Measurements from ENCODE around the gene SPATS2.
A peak's percentile ranks its signal among the peaks of the same experiment; 100 is the strongest.

SPATS2 gene

DNA sequence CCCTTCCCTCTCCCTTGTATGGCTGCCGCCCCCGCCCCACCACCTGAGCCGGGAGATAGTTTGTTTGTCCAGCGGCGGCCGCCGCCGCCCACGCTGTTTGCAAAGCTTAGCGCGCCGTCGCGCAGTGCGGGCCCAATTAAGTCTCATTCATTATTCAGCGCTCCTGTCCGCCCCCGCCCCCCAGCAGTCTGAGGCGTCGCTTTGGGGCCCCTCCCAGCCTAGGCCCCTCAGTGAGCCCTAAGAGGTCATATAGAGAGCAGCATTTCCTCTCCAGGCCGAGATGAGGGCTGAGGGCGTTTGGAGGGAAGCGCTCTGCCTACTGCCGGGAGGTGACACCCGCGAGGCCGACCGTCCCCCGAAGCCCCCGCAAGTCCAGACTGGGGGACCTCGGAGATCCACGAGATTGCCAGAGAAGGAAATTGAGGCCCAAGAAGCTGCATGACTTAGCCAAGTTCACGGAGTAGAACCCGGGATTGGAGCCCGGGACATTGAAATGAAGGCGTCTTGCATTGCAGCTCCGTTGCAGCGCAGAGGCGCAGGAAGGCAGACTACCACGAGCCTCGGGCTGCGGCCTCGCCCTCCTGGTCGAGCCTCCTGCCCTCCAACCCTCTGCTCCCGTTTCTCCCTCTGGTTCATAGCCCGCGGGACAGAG, 20.5 kb upstream of the SPATS2 start, which contains the start of gene DNAJC22 (continued):
- TF ChIP-seq ZNF560 (tag by site-specific recombination; IDR thresholded peaks at IDR 0.05; ENCODE audit: borderline replicate concordance): no peak
- TF ChIP-seq ZNF561 (tag by site-specific recombination; IDR thresholded peaks at IDR 0.05; ENCODE audit: borderline replicate concordance): no peak
- TF ChIP-seq ZNF610 (tag by site-specific recombination; IDR thresholded peaks at IDR 0.05; ENCODE audit: borderline replicate concordance): no peak
- no peak for TF ChIP-seq ZNF670 (tag by site-specific recombination; IDR thresholded peaks at IDR 0.05; ENCODE audit: low read depth)
- TF ChIP-seq ZNF785 (tag by site-specific recombination; IDR thresholded peaks at IDR 0.05): no peak
- no peak for TF ChIP-seq ZNF23 (tag by site-specific recombination; IDR thresholded peaks at IDR 0.05; ENCODE audit: borderline replicate concordance)
- TF ChIP-seq HOXC10 (CRISPR knock-in tag; IDR thresholded peaks at IDR 0.05): no peak
- TF ChIP-seq, protein P1, sequence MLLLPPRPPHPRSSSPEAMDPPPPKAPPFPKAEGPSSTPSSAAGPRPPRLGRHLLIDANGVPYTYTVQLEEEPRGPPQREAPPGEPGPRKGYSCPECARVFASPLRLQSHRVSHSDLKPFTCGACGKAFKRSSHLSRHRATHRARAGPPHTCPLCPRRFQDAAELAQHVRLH (tag by site-specific recombination; IDR thresholded peaks at IDR 0.05): no peak
- TF ChIP-seq ZNF548 (tag by site-specific recombination; IDR thresholded peaks at IDR 0.05): no peak
- TF ChIP-seq AEBP2 (tag by site-specific recombination; IDR thresholded peaks at IDR 0.05; ENCODE audit: borderline replicate concordance): no peak
- no peak for TF ChIP-seq ZNF426 (tag by site-specific recombination; IDR thresholded peaks at IDR 0.05)
- no peak for TF ChIP-seq ZNF707 (tag by site-specific recombination; IDR thresholded peaks at IDR 0.05)
- no peak for TF ChIP-seq ZNF501 (tag by site-specific recombination; IDR thresholded peaks at IDR 0.05)
- TF ChIP-seq ZNF16 (tag by site-specific recombination; IDR thresholded peaks at IDR 0.05; ENCODE audit: low read depth): no peak
- TF ChIP-seq ZNF221 (tag by site-specific recombination; IDR thresholded peaks at IDR 0.05; ENCODE audit: borderline replicate concordance): no peak
- TF ChIP-seq ZBTB8A (tag by site-specific recombination; IDR thresholded peaks at IDR 0.05): peak; percentile 88
- TF ChIP-seq ZNF211 (tag by site-specific recombination; IDR thresholded peaks at IDR 0.05; ENCODE audit: low read depth): no peak
- no peak for TF ChIP-seq ZNF341 (tag by site-specific recombination; IDR thresholded peaks at IDR 0.05; ENCODE audit: low read depth)
- TF ChIP-seq, protein P2, sequence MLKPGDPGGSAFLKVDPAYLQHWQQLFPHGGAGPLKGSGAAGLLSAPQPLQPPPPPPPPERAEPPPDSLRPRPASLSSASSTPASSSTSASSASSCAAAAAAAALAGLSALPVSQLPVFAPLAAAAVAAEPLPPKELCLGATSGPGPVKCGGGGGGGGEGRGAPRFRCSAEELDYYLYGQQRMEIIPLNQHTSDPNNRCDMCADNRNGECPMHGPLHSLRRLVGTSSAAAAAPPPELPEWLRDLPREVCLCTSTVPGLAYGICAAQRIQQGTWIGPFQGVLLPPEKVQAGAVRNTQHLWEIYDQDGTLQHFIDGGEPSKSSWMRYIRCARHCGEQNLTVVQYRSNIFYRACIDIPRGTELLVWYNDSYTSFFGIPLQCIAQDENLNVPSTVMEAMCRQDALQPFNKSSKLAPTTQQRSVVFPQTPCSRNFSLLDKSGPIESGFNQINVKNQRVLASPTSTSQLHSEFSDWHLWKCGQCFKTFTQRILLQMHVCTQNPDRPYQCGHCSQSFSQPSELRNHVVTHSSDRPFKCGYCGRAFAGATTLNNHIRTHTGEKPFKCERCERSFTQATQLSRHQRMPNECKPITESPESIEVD (tag by site-specific recombination; IDR thresholded peaks at IDR 0.05): no peak
- TF ChIP-seq ZFHX2 (tag by site-specific recombination; conservative IDR thresholded peaks at IDR 0.05): peak; percentile 96
- TF ChIP-seq, protein P3, sequence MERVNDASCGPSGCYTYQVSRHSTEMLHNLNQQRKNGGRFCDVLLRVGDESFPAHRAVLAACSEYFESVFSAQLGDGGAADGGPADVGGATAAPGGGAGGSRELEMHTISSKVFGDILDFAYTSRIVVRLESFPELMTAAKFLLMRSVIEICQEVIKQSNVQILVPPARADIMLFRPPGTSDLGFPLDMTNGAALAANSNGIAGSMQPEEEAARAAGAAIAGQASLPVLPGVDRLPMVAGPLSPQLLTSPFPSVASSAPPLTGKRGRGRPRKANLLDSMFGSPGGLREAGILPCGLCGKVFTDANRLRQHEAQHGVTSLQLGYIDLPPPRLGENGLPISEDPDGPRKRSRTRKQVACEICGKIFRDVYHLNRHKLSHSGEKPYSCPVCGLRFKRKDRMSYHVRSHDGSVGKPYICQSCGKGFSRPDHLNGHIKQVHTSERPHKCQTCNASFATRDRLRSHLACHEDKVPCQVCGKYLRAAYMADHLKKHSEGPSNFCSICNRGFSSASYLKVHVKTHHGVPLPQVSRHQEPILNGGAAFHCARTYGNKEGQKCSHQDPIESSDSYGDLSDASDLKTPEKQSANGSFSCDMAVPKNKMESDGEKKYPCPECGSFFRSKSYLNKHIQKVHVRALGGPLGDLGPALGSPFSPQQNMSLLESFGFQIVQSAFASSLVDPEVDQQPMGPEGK (tag by site-specific recombination; IDR thresholded peaks at IDR 0.05): peak; percentile 38
- no peak for TF ChIP-seq KLF16 (tag by site-specific recombination; IDR thresholded peaks at IDR 0.05)
- 0 out of 2 replicates have a peak, but pooled peaks have one; percentile 9 for TF ChIP-seq KLF10 (tag by site-specific recombination; IDR thresholded peaks at IDR 0.05)
- no peak for TF ChIP-seq TCF7L2 (IDR thresholded peaks at IDR 0.05; ENCODE audit: borderline replicate concordance, low read depth, low read length)
- TF ChIP-seq ZNF138 (tag by site-specific recombination; IDR thresholded peaks at IDR 0.05; ENCODE audit: borderline replicate concordance): no peak
- TF ChIP-seq ZBTB11 (tag by site-specific recombination; conservative IDR thresholded peaks at IDR 0.05; ENCODE audit: low read depth): no peak
- peak; percentile 56; the same call in 1 of the 2 replicates for TF ChIP-seq OSR2 (tag by site-specific recombination; IDR thresholded peaks at IDR 0.05)
- no peak for TF ChIP-seq ZNF76 (tag by site-specific recombination; IDR thresholded peaks at IDR 0.05; ENCODE audit: borderline replicate concordance, low read depth)
- 0 out of 2 replicates have a peak, but pooled peaks have one; percentile 10 for TF ChIP-seq ZNF324 (tag by site-specific recombination; IDR thresholded peaks at IDR 0.05)
- TF ChIP-seq MEIS1 (CRISPR knock-in tag; IDR thresholded peaks at IDR 0.05; ENCODE audit: borderline replicate concordance): no peak
- no peak for TF ChIP-seq ZNF571 (tag by site-specific recombination; IDR thresholded peaks at IDR 0.05)
